Naive B cell (primary cell): Measurements from ENCODE around the gene ROBO4. TPM values are rescaled to one million over a fixed set of nuclear protein-coding genes. Genes with fewer than 3 reads are reported as not detected.

Source experiments
- ATAC-seq, 2 donors: fragments of 150-1000 bp; cut with Tn5 transposase; 2 replicates each; pipeline ENCODE4 v1.10.0; 2021; ENCODE audit warnings: low read depth in 2 of 2, mild to moderate bottlenecking in 2 of 2, moderate library complexity in 2 of 2
- DNase-seq: peaks from one replicate; pipeline ENCODE4 v3.0.0; 2022
- H3K27ac Mint-ChIP-seq, 6 donors: one replicate each; pipeline ENCODE4 v1.8.0; 2020 to 2022; ENCODE audit warnings: mild to moderate bottlenecking in 6 of 6, mixed read lengths in 6 of 6, moderate library complexity in 5 of 6, inconsistent platforms in 2 of 6
- H3K27me3 Mint-ChIP-seq, 3 donors: one replicate each; pipeline ENCODE4 v1.8.0; 2021 to 2022; ENCODE audit warnings: mixed read lengths in 3 of 3, mild to moderate bottlenecking in 1 of 3
- H3K36me3 Mint-ChIP-seq, 2 donors: one replicate each; pipeline ENCODE4 v1.8.0; 2020 to 2022; ENCODE audit warnings: mixed read lengths in 2 of 2, inconsistent platforms in 1 of 2, mild to moderate bottlenecking in 1 of 2
- H3K4me1 Mint-ChIP-seq, 3 donors: one replicate each; pipeline ENCODE4 v1.8.0; 2020 to 2022; ENCODE audit warnings: mixed read lengths in 3 of 3, inconsistent platforms in 1 of 3, mild to moderate bottlenecking in 1 of 3, moderate library complexity in 1 of 3
- H3K4me3 Mint-ChIP-seq, 8 donors: one replicate each; pipeline ENCODE4 v1.8.0; 2020 to 2022; ENCODE audit warnings: mild to moderate bottlenecking in 8 of 8, mixed read lengths in 8 of 8, moderate library complexity in 8 of 8, inconsistent platforms in 2 of 8
- H3K9me3 Mint-ChIP-seq, 7 donors: one replicate each; pipeline ENCODE4 v1.8.0; 2020 to 2022; ENCODE audit warnings: mixed read lengths in 7 of 7, mild to moderate bottlenecking in 5 of 7, inconsistent platforms in 2 of 7, moderate library complexity in 1 of 7
- polyA plus RNA-seq, 6 donors: library from polyadenylated mRNA; unstranded; fragments of 300-500 nt; fragmentation: Illumina TruSeq; gene quantifications; one replicate each; pipeline ENCODE4 v1.2.3, GENCODE V29; 2021; ENCODE audit warnings: low read depth in 6 of 6

Gene ROBO4
- polyA plus RNA-seq, 6 donors from 2014 or later = not detected

DNA sequence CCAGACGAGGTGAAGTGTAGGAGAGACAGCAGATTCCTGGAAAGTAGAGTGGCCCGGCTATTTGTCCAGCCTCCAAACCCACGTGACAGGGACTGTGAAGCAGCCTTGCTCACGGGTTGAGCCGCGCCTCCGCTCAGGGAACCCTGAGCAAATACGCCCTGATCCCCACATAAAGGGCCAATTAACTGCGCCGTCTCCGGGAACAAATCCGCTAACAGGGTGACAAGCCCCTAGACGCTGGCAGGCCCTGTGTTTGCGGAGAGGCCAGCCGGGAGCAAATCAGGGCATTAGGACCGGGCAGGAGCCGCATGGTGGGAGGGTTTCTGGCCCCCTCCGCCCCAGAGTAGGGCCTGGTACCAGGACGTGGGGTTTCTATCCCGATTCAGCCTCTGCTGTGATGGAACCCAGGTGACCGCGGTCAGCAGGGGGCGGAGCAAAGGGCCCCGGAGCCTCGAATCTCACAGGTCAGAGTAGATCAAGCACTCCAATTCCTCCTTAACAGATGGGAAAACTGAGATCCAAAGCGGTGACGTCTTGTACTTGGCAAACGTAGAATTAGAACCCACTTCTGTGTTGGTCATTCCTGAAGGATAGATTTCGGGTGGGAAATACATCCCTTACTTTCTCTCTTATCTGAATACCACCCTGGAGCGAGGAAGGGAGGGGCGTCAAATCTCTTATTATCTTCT, 34.4 kb downstream of the ROBO4 start:
- Mint-ChIP-seq H3K9me3 (peaks cover 0 to 5% (median 0%) of the 10 kb centered on the region in 7 donors), H3K4me3 (no peak overlapping the region), H3K27me3 (peaks cover 58 to 80% (median 66%) of the 10 kb centered on the region in 3 donors), H3K27ac (no peak overlapping the region), H3K36me3 (no peaks in the 10 kb centered on the region), H3K4me1 (peaks cover 13 to 45% (median 38%) of the 10 kb centered on the region in 3 donors)
- no peak for DNase-seq
- no peak for ATAC-seq

DNA sequence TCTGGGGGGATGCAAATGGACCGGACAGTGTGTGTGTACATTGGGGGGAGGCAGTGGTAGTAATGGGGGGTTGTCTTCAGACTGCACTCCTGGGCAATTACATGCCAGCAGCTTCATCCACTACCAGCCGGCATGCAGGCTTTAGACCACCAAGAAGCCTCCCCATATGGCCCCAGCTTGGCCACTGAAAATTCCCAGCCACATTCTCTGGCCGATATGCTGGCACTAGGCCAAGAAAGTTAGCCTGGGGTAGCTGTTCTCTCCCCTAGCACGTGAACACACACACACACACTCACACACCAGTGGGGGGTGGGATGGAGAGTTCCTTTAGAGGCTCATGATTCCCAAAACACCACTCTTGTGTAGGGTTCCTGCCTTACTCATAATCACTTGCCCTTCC, 36.0 kb downstream of the ROBO4 start:
- Mint-ChIP-seq H3K4me1 (peaks cover 9 to 32% (median 30%) of the 10 kb centered on the region in 3 donors), H3K4me3 (no peak overlapping the region), H3K36me3 (no peaks in the 10 kb centered on the region), H3K27ac (no peak overlapping the region), H3K9me3 (peaks cover 0 to 5% (median 0%) of the 10 kb centered on the region in 7 donors), H3K27me3 (peaks cover 46 to 64% (median 50%) of the 10 kb centered on the region in 3 donors)
- no peak for ATAC-seq
- no peak for DNase-seq

DNA sequence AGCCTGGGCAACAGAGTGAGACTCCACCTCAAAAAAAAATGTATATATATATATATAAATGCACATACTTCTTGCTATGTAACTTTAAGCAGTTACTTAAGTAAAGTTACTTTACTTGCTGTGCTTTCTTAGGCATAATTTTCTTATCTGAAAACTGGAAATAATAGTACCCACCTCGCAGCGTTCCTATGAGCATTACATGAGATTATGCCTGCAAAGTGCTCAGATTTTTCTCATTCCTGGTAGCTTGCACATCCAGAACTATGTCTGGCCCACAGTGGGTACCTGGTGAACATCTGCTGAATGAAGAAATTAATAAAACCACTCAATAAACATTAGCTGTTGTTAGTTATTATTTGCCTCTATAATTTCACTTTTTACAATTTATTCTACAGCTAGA, 38.5 kb downstream of the ROBO4 start:
- Mint-ChIP-seq H3K4me1 (peaks cover 6 to 18% (median 12%) of the 10 kb centered on the region in 3 donors), H3K27me3 (peaks cover 39 to 48% (median 41%) of the 10 kb centered on the region in 3 donors), H3K9me3 (peaks cover 0 to 3% (median 0%) of the 10 kb centered on the region in 7 donors), H3K27ac (no peak overlapping the region), H3K36me3 (no peaks in the 10 kb centered on the region), H3K4me3 (no peak overlapping the region)
- ATAC-seq = no peak
- no peak for DNase-seq

DNA sequence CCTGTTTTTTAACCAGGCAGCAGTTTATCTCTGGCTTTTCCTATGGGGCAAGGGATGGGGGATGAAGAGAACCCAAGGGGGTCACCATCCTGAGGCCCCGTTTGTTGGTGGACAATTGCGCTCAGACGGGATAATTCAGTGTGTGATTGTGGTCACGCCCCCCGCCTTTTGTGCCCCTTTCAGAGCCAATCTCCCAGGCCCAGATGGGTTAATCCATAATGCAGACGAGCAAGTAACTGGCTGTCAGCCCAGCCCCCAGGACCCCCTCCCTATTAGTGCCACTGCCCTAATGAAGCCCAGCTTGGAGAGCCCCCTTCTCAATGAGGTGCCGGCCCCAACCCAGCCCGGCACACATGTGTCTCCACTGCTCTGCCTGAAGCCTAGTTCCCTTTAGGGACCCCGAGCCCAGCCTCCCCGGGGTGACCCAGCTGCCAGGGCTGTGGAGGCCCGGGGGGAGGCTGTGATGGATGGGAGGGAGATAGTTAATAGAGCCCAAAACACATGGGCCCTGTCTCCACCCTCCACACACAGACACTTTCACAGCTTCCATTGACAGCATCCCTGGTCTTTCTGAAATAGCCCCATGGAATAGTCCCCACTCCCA, 51.5 kb downstream of the ROBO4 start:
- Mint-ChIP-seq H3K36me3 (no peaks in the 10 kb centered on the region), H3K9me3 (peaks cover 0 to 5% (median 0%) of the 10 kb centered on the region in 7 donors), H3K27me3 (peaks cover 68 to 95% (median 94%) of the 10 kb centered on the region in 3 donors), H3K4me3 (no peak overlapping the region), H3K27ac (no peak overlapping the region), H3K4me1 (peaks cover 0 to 5% (median 0%) of the 10 kb centered on the region in 3 donors)
- DNase-seq = no peak
- ATAC-seq = no peak

DNA sequence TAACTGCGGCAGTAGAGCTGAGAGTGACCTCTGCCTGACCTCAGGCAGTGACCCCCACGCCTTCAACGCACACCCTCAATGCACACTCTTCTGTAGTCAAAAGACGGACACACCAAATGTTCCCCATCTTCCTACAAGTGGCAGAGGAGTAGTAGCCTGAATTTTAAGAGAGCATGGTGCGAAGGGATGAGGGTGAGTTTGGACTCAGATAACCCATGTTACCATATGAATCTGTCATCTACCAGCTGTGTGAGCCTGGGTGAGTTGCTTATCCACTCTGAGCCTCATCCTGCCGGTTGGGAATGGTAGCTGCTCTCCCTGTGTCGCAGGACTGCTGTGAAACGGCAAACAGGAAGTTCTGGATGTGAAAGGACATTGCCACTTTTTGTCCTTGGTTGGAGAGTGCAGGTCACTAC, 53.0 kb downstream of the ROBO4 start:
- ATAC-seq (no peak), DNase-seq (no peak)
- Mint-ChIP-seq H3K27ac (no peak overlapping the region), H3K27me3 (peaks cover 71 to 96% (median 96%) of the 10 kb centered on the region in 3 donors), H3K9me3 (peaks cover 0 to 2% (median 0%) of the 10 kb centered on the region in 7 donors), H3K36me3 (no peaks in the 10 kb centered on the region), H3K4me1 (peaks cover 7 to 13% (median 7%) of the 10 kb centered on the region in 3 donors), H3K4me3 (no peak overlapping the region)

DNA sequence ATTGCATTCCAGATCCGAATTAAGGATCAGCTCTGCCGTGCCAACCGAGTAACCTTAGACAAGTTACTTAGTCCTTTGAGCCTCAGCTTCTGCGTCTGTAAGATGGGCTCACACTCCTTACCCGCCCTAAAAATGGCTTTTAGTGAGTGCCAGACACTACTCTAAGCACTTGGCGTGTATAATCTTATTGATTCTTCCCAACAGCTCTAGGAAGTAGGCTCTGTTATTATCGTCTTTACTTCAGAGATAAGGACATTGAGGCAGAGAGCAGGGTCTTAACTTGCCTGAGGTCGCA, 54.1 kb downstream of the ROBO4 start:
- Mint-ChIP-seq H3K4me1 (peaks cover 7 to 18% (median 7%) of the 10 kb centered on the region in 3 donors), H3K27me3 (peaks cover 69 to 94% (median 93%) of the 10 kb centered on the region in 3 donors), H3K9me3 (peaks cover 0 to 2% (median 0%) of the 10 kb centered on the region in 7 donors), H3K4me3 (peak overlapping the region in 1 of 8 donors; percentile 22), H3K27ac (peak overlapping the region in 1 of 6 donors; percentile 31), H3K36me3 (no peaks in the 10 kb centered on the region)
- no peak for ATAC-seq
- DNase-seq = no peak

DNA sequence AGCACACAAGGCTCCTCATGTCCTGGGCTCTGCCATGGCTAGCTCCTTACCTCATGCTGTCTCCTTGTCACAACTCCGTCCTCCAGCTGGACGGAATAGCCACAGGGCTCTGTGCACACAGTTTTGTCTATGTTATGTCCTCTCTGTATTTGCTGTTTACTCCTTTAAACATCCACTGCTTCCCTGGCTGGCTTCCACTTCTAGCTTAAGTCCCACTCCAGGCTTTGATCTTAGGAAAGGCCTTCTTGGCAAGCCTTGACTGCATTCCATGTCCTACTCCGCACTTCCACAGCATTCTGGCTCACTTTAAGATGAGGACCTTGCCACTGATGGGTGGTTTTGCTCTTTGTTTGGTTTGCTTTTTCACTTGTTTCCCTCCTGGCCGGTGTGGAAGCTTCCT, 55.4 kb downstream of the ROBO4 start:
- DNase-seq (no peak), ATAC-seq (no peak)
- no peak overlapping the region for H3K27ac Mint-ChIP-seq
- H3K4me1 Mint-ChIP-seq = peaks cover 7 to 26% (median 7%) of the 10 kb centered on the region in 3 donors
- peak overlapping the region in 2 of 8 donors; percentile 5 to 37 for H3K4me3 Mint-ChIP-seq
- peaks cover 0 to 2% (median 0%) of the 10 kb centered on the region in 7 donors for H3K9me3 Mint-ChIP-seq
- peaks cover 71 to 92% (median 90%) of the 10 kb centered on the region in 3 donors for H3K27me3 Mint-ChIP-seq
- no peaks in the 10 kb centered on the region for H3K36me3 Mint-ChIP-seq

DNA sequence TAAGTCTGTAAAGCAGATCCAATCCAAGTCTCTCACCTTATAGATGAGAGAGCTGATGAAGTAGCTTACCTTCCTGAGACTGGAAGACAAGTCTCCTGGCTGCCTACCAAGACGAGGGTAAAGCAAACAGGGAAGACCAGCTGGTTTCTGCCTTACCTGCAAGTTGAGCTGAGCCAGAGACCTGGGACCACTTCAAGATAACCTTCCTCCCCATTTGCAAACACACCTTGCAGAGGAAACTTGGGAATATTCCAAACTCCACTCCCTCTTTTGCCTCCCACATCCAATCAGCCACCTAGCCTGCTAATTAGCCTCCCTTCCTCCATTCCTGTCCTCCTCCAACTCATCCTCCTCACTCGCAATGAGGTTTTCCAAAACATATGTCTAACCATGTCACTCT, 55.8 kb downstream of the ROBO4 start:
- ATAC-seq (no peak), DNase-seq (no peak)
- H3K9me3 Mint-ChIP-seq = peaks cover 0 to 2% (median 0%) of the 10 kb centered on the region in 7 donors
- H3K4me3 Mint-ChIP-seq = peak overlapping the region in 1 of 8 donors; percentile 5
- no peak overlapping the region for H3K27ac Mint-ChIP-seq
- H3K4me1 Mint-ChIP-seq = peaks cover 7 to 30% (median 12%) of the 10 kb centered on the region in 3 donors
- H3K27me3 Mint-ChIP-seq = peaks cover 76 to 87% (median 87%) of the 10 kb centered on the region in 3 donors
- H3K36me3 Mint-ChIP-seq = no peaks in the 10 kb centered on the region

DNA sequence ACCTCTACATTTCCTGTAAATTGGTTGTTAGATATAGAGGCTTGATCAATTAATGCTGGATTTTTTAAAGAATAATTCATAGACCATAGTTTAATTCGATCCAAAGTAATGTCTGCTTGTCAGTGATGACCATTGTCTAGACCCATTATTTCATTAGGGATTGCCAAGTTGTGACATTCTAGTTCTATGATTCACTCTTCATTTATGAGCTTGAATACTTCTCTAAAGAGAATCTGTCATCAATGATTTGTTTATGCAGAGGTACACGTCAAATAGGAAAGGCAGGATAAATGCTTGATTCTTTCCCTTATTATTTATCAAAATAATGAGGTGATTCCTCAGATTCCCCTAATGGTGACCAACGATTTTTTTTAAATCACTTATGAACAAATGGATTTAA, 56.5 kb downstream of the ROBO4 start:
- Mint-ChIP-seq H3K9me3 (peaks cover 0 to 2% (median 0%) of the 10 kb centered on the region in 7 donors), H3K4me3 (no peak overlapping the region)

DNA sequence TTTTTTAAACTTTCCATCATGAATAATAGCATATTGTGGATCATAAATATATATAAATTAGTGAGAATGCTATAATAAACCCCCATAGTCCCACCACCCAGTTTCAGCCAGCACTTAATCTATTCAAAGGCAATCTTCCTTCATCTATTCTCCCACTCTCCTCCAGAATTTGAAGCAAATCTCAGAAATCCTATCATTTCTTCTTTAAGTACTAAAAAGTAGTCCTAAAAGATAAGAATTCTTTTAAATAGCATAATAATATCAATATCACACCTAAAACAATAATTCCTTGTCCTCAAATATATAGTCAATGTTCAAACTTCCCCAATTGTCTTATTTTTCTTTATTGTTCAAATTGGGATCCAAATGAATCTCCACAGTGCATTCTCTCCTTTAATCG, 57.0 kb downstream of the ROBO4 start:
- ATAC-seq (no peak), DNase-seq (no peak)
- H3K27ac Mint-ChIP-seq = peak overlapping the region in 1 of 6 donors; percentile 69
- H3K27me3 Mint-ChIP-seq = peaks cover 70 to 85% (median 81%) of the 10 kb centered on the region in 3 donors
- H3K9me3 Mint-ChIP-seq = peaks cover 0 to 2% (median 0%) of the 10 kb centered on the region in 7 donors
- H3K4me1 Mint-ChIP-seq = peaks cover 12 to 38% (median 20%) of the 10 kb centered on the region in 3 donors
- H3K36me3 Mint-ChIP-seq = no peaks in the 10 kb centered on the region
- peak overlapping the region in 4 of 8 donors; percentile 56 to 75 (median 70) for H3K4me3 Mint-ChIP-seq

More for the DNA sequence above, 56.5 kb downstream of the ROBO4 start:
- DNase-seq = no peak
- Mint-ChIP-seq H3K27ac (no peak overlapping the region), H3K36me3 (no peaks in the 10 kb centered on the region), H3K4me1 (peaks cover 10 to 35% (median 17%) of the 10 kb centered on the region in 3 donors), H3K27me3 (peaks cover 72 to 85% (median 84%) of the 10 kb centered on the region in 3 donors)
- ATAC-seq = no peak

DNA sequence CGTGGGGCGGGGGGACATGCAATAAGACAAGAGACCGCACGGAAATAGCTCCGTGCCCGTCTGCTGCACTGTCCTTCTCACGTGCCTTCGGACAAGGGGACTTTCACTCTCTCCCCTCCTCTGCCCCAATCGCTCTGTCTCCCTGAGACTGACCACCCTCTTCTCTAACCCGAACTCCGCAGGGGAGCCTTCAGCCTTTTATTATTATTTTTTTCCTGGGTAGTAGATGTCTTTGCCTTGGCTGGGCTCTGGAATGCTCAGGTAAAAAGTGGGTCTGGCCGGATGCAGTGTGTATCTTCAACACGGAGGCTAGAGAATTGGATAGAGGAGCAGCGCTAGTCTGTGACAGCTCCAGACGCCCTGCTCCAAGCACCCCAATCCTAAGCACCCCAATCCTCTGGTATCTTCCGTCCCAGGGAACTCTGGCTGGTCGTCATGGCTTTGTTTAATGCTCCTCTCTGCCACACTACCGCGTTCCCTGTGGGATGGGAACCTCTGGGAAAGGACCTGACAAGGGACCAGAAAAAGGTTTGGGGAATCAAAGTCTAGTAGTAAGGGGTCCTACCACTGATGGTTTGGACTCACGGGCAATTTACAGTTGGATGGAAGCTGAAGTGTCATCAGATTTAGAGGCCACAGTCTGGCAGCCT, 57.6 kb downstream of the ROBO4 start:
- peaks cover 0 to 2% (median 0%) of the 10 kb centered on the region in 7 donors for H3K9me3 Mint-ChIP-seq
- H3K27me3 Mint-ChIP-seq = peaks cover 72 to 81% (median 76%) of the 10 kb centered on the region in 3 donors
- DNase-seq (no peak), ATAC-seq (no peak)
- H3K36me3 Mint-ChIP-seq = no peaks in the 10 kb centered on the region
- peaks cover 12 to 38% (median 20%) of the 10 kb centered on the region in 3 donors for H3K4me1 Mint-ChIP-seq
- peak overlapping the region in 2 of 6 donors; percentile 23 to 69 for H3K27ac Mint-ChIP-seq
- H3K4me3 Mint-ChIP-seq = peak overlapping the region; percentile 49 to 86 (median 74)

DNA sequence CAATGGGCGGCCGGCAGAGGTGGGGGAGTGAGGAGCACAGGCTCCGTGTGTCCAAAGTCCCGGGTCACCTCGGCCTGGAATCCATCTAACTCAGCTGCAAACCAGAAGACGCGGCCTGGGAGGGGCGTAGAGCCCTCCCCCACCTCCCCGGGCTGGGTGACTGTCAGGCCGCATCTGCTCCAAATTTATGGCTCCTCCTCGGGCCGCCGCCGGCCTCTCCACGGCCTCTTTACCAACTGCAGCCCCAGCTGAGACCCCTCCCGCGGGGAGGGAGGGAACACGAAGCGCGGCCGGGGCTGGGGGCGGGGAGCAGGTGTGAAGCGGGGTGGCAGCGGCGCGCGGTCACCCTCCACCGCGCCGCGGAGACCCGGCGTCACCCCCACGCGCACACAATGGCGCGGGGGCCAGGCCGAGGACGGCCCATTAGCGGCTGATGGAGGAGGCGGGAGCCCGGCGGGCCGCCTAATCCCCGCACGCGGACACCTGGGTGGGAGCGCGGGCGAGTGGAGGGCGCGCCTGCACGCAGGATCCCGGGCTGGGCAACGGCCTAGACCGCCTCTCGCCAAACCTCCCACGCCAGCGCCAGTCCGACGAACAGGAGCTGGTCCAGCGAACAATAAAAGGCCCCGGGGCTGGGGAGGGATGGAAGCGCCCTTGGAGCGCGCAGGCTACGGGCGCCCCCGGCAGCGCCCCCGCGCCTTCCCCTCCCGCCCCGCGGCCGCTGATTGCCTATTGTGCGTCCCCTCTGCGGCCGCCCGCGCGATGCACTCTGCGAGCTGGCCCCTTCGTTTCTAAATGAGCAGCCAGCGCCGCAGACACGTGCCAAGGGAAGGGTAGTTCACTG, 58.3 kb downstream of the ROBO4 start:
- DNase-seq (peak; percentile 21), ATAC-seq (peak; percentile 38 to 46)

DNA sequence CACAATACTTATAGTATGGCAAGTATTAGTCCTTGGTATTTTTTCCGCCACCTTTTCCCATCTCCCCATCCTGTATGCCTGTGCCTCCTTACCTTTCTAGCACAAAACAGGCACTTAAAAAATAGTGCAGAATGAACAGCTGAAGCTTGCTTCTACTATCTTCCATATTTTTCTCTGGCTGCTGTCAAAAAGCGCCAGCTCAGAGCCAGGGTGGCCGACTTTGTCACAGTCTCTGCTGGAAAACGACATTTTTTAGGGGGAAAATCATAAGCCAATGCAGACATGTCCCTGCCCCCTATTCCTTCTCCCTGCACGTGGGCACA, 58.9 kb downstream of the ROBO4 start:
- H3K27me3 Mint-ChIP-seq = peaks cover 65 to 68% (median 68%) of the 10 kb centered on the region in 3 donors
- no peaks in the 10 kb centered on the region for H3K36me3 Mint-ChIP-seq
- H3K4me3 Mint-ChIP-seq = peak overlapping the region in 6 of 8 donors; percentile 50 to 75 (median 67)
- H3K27ac Mint-ChIP-seq = no peak overlapping the region
- H3K9me3 Mint-ChIP-seq = peaks cover 0 to 2% (median 0%) of the 10 kb centered on the region in 7 donors
- peaks cover 12 to 37% (median 20%) of the 10 kb centered on the region in 3 donors for H3K4me1 Mint-ChIP-seq
- DNase-seq = no peak
- ATAC-seq = no peak

More for the DNA sequence above, 58.3 kb downstream of the ROBO4 start:
- H3K9me3 Mint-ChIP-seq = peaks cover 0 to 2% (median 0%) of the 10 kb centered on the region in 7 donors
- H3K4me3 Mint-ChIP-seq = peak overlapping the region in 7 of 8 donors; percentile 56 to 86 (median 73)
- no peaks in the 10 kb centered on the region for H3K36me3 Mint-ChIP-seq
- peaks cover 12 to 38% (median 20%) of the 10 kb centered on the region in 3 donors for H3K4me1 Mint-ChIP-seq
- H3K27me3 Mint-ChIP-seq = peaks cover 65 to 74% (median 68%) of the 10 kb centered on the region in 3 donors
- H3K27ac Mint-ChIP-seq = no peak overlapping the region
